HG02610 (cell line): ENCODE measurements around the gene TFB2M.

Experiments
- ATAC-seq: cut with Tn5 transposase; IDR thresholded peaks from one replicate; pipeline ENCODE4 v1.9.1; 2021; ENCODE audit warnings: mild to moderate bottlenecking, moderate library complexity; ENCODE audit not compliant: unreplicated experiment

The TFB2M gene

GRCh38 chr1:246515390-246516005 is 50.6 kb downstream of the TFB2M start:
- no peak for ATAC-seq

GRCh38 chr1:246513619-246514343 is 52.3 kb downstream of the TFB2M start:
- no peak for ATAC-seq

GRCh38 chr1:246513041-246513440 is 53.0 kb downstream of the TFB2M start:
- no peak for ATAC-seq

- ATAC-seq = no peak
Measured at GRCh38 chr1:246512635-246513034, 53.4 kb downstream of the TFB2M start.

GRCh38 chr1:246512230-246512629 is 53.8 kb downstream of the TFB2M start:
- no peak for ATAC-seq

- ATAC-seq = no peak
Measured at GRCh38 chr1:246511203-246511602, 54.9 kb downstream of the TFB2M start.

- ATAC-seq = no peak
Measured at GRCh38 chr1:246510147-246511030, 55.7 kb downstream of the TFB2M start.

- no peak for ATAC-seq
Measured at GRCh38 chr1:246508897-246509688, 57.0 kb downstream of the TFB2M start.

- peak; percentile 85 for ATAC-seq
Measured at GRCh38 chr1:246506674-246507481, 59.2 kb downstream of the TFB2M start, which contains the start of gene SMYD3. Gene SMYD3, minus strand, starts transcription at chr1:246507279.

- peak; percentile 5 for ATAC-seq
Measured at GRCh38 chr1:246506367-246506673, 59.7 kb downstream of the TFB2M start.

- no peak for ATAC-seq
Measured at GRCh38 chr1:246503341-246503740, 62.7 kb downstream of the TFB2M start.

GRCh38 chr1:246497331-246497915 is 68.6 kb downstream of the TFB2M start:
- ATAC-seq = no peak

- no peak for ATAC-seq
Measured at GRCh38 chr1:246492611-246493245, 73.3 kb downstream of the TFB2M start.

- no peak for ATAC-seq
Measured at GRCh38 chr1:246491551-246492053, 74.5 kb downstream of the TFB2M start.
